HG02970 (cell line): ENCODE results near the gene DMAP1.

ENCODE experiments used
- ATAC-seq: cut with Tn5 transposase; IDR thresholded peaks from one replicate; pipeline ENCODE4 v1.9.1; 2021; ENCODE audit warnings: mild to moderate bottlenecking, moderate library complexity, moderate number of reproducible peaks; ENCODE audit not compliant: unreplicated experiment, low FRiP score

The DMAP1 gene

DNA sequence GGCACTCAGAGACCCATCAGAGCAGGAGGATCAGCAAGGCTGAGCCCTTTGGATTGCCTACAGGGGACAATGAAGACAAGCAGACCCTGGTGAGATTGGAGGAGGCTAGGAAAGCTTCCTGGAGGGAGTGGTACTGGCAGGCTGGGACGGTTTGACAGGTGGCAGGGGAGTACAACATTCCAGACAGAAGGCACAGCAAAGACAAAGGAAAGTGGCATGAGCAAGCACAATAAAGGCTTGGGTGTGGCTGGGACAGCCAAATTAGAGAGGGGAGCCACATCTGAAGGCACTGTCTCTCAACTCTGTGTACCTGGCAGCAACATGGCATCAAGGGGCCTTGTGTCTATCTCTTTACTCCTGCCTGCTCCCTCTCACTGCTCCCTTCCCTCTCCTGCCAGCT is 38.2 kb downstream of the DMAP1 start:
- no peak for ATAC-seq

- ATAC-seq: no peak
These were observed 38.9 kb downstream of the DMAP1 start for GRCh38 chr1:44251989-44252671.

DNA sequence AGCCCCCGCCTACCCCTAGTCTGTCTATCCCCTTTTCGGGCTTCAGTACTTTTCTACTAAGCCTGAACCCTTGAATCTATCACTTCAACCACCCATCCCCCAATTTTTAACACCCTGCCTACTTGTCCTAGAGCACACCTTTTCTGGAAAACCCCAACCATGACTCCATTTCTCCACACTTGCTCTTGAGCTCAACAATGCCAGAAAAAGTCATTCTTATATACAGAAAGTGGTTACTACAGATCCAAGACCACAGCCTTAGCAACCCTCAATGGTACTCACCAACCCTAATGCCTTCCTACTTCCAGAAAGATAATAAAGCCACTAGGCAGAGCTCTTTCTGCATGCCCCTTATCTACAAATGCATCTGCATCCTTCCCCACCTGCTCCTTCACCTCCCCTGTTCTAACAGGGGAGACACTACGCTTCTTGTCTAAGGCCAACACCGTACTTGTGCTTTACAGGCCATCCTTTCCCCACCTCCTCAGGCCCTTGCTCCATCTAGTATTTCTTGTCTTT is 41.2 kb downstream of the DMAP1 start:
- ATAC-seq: no peak

- ATAC-seq: no peak
These were observed 43.7 kb downstream of the DMAP1 start for GRCh38 chr1:44256762-44257554.

DNA sequence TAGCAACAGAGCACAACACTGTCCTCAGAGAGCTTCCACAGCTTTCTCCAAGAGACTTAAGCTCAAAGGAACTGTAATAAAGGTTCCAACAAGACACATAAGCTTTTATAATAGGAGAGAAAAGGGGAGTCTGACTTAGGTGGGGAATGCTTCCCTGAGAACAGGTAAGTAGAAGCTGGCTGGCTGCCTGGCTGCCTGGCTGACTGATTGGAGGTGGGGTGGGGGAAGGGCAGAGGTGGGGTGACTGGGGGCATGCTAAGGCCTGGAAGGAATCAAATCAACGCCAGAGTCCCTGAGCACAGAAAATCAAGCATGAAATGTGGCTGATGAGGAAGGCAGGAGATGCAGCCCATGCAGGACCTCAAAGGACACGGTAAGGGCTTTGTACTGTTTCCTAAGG is 45.8 kb downstream of the DMAP1 start:
- no peak for ATAC-seq

DNA sequence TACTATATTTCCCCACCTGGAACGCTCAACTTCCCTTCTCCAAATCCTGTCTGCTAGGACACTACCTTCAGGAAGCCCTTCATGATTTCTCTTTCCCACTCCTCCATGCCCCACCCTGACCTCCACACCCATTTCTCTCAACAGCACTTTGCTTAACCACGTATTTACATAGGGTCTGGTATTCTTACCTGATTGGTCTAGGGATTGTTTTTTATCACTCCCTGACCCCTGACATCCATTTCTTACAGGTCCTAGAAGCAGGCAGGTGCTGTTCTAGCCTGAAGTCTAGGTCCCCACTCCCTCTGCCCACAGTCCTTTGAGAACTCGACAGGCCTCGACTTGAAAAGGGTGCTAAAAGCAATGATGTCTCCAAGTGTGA is 47.5 kb downstream of the DMAP1 start:
- ATAC-seq: no peak

DNA sequence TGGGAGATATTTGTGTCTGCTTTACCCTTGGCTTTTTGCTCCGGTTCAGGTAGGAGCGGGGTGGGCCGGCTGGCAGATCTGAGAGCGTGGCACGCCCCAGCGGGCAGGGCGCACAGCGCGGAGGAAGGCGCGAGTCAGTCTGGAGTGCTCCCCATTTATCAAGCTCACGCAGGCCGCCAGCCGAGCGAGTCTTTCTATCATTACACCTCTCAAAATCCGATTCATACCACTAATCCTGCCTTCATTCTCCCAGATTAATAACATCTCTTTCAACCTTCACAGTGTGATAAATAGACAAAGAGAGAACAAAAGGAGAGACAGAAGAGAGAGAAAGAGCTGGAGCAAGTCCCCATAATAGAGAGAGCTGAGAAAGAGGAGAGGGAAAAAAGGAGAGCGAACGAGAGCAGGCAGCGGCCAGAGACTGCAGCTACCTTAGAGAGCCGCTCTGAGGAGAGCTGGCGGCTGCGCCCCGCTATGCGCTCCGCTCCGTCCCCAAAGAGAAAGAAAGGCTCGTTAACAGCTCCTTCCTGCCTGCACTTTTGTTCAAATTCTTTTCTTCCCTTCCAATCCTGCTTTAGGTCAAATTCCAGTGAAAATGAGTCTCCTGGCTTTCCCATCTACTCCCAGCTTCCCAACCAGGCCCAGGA is 48.0 kb downstream of the DMAP1 start:
- ATAC-seq: no peak

GRCh38 chr1:44261962-44262361 is 48.7 kb downstream of the DMAP1 start:
- no peak for ATAC-seq

DNA sequence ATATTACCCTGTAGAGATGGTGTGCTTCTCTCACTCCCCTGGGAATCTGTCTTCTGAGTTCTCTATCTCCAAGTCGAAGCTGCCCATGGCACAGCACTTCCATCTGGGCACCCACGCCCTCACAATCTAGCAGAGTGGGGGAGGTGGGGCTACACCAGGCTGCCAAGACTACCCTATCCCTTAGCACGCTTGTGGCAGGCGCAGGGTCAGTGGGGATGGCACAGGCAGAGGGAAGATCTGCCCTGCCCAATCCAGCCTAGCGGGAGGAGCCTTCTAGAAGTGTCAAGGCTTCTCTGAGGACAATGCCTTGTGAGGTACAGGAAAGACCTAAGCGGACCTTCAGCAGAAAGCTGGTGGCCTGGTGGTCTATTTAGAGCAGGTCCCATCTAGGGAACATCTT is 49.1 kb downstream of the DMAP1 start:
- no peak for ATAC-seq

DNA sequence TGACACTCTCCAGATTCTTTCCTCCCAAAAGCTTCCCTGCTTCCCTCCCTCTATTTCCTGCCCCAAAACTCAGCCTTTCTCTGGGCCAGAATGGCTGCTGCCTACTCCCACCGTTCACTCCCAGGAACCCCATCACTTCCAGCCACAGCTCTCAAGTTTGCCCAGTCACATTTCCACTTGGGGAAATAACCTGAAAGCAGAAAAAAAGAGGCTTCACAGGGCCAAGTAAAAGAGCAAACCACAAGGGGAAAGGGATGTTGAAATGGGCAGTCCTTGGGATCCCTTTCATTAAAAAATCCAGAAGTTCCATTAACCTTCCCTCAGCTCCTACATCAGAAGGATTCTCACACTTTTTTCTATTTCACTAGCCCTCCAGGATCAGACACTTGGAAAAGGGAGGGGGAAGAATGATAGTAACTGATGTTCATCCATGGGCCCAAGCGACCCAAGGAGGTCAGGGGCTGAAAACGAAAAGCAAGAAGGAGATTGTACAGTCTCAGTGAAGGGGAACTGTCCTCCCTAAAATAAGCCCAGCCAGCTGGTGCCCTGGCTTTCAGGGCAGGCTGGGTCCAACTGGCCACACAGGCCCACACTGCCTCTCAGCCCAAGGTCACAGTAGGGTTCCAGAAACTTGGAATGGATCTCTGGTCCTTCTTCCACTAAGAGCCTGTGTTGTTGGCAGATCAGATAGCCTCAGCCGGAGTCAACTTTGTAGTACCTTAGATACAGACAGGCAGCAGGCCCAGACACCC is 49.7 kb downstream of the DMAP1 start:
- ATAC-seq: no peak

GRCh38 chr1:44263568-44264450 is 50.5 kb downstream of the DMAP1 start:
- ATAC-seq: no peak

GRCh38 chr1:44264451-44264771 is 51.1 kb downstream of the DMAP1 start:
- no peak for ATAC-seq

- ATAC-seq: no peak
These were observed 52.5 kb downstream of the DMAP1 start for GRCh38 chr1:44265656-44266358.

DNA sequence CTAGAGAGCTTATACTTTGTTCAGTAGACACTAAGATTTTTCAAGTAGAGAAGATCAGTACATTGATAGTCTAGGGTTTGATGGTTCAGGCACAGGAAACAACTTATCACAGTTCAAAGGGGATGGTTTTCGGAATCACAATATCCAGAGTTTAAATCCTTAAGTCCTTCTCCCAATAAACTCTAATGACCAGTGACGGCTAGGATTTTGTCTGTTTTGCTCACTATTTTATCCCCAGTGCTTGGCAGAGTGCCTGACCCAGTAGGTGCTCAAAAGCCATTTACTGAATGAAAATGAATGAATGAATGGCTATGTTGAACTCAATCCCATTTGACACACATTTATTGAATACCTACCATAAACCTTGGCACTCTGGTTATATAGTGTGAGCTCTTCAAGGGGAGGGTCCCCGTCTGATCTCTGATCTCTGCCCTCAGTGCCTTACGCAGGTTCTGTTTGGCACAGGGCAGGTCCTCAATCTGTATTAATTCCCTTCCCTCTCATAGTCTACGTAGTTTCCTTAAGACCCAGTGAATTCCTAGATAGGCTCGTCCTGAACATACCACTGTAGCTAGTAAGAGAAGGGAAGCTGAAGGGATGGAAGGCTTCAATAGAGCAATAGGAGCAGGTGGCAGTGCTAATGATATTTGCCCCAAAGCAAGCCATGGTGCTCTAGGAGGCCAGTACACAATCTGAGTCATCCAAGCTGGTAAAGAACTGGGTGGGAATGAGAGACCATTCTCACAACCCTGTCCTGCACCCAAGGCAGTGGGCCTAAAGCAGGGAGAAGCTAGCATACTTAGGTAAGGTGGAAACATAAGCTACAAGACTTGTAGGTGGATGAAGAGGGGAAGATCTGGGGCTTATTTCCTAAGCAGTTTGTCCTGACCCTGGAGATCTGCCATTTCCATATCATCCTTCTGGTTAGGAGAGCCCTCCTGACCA is 53.4 kb downstream of the DMAP1 start:
- no peak for ATAC-seq

- ATAC-seq: no peak
These were observed 54.2 kb downstream of the DMAP1 start for GRCh38 chr1:44267438-44267837.

DNA sequence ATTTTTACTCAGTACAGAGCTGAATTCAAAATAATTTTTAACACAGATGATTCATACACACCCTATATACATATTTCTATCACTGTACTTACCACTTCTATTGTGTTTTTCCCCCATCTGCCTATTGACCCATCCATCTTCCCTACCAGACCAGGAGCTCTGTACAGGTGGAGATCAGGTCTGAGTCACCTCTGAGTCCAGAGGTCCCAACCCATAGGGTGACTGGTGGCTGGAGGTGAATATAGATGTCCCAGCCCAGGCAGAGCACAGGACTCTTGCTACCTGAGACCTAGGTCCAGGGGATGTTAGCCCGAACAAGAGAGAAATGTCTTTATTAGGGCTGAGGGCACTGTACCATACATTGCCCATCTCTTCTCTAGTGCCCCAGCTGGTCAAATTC is 54.8 kb downstream of the DMAP1 start:
- no peak for ATAC-seq
